ENCODE data around the gene RSRC1.

GRCh38 chr3:158355623-158356588 is 246.0 kb downstream of the RSRC1 start:
- TF ChIP-seq TAF1 (IDR thresholded peaks at IDR 0.05; ENCODE audit: low read depth, low read length) (no peak), POLR2A (IDR thresholded peaks at IDR 0.05; ENCODE audit: low read depth, low read length) (no peak), SPI1 (IDR thresholded peaks at IDR 0.05; ENCODE audit: low read depth, low read length) (no peak), POLR2AphosphoS5 (IDR thresholded peaks at IDR 0.05; ENCODE audit: low read depth, low read length) (no peak), PAX5 (IDR thresholded peaks at IDR 0.05; ENCODE audit: insufficient read depth, low read length, severe bottlenecking) (no peak), POU2F2 (IDR thresholded peaks at IDR 0.05; ENCODE audit: low read depth, low read length) (no peak)
